ENCODE results near the gene ERN1. TPM values are rescaled to one million over a fixed set of nuclear protein-coding genes. Genes with fewer than 3 reads are reported as not detected.

ERN1 gene
- total RNA-seq, 4 donors from 2014 or later, result 9.7 to 27.5 (median 13.8) TPM

DNA sequence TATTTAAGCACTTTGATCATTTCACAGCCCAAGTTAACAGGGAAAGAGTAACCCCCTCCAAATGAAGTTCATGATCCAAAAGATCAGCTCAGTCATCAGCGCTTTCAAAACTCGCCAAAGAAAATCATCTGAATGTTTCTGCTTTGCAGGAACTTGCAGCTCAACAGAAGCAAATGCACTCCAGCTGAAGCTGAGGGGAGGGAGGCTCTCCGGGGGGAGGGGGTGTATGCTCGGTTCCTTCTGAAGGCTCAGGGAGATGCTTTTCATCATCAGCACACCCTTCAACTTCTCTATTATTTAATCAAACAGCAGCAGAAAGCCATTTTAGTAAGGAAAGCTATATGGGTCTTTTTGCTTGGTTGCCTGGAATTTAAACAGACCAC lies 24.4 kb upstream of the ERN1 start:
- intact Hi-C loops (cut with DNase I; ENCODE audit: low total_unique reads), result no loop called here
- peak overlapping the region; percentile 98 to 99 (median 98) for H3K27ac ChIP-seq

DNA sequence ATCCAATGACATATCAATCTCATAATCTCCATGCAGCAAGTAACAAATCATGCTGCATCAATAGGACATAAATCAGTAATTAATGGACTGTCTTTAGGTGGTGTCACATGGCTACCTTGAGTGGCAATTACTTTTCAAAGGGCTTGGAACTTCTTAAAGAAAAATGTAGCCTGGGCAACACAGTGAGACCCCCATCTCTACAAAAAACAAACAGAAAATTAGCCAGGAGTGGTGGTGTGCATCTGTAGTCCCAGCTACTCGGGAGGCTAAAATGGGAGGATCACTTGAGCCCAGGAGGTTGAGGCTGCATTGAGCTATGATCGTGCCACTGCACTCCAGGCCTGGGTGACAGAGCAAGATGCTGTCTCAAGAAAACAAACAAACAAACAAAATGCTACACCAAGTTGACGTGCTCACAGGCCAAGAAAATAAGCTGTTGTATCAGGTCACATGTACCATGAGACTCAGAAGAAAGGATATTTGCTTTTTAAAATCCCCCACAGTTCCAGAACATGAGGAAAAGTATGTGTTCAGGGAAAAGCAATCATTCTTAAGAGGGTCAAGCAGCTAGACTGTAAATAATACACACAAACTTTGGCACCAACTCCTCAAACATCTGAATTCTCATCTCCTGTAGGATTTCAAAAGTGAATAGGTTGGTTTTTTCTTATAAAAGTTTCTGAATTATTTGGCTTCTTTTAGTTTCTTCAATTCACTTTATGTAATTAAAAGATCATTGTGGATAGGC lies 23.8 kb upstream of the ERN1 start:
- in situ Hi-C loops (cut with MboI; ENCODE audit: low sequenced_read_pairs in 4 of 4) (no loop called here), intact Hi-C loops (cut with DNase I; ENCODE audit: low total_unique reads) (no loop called here)
- Histone ChIP-seq H3K27me3 (no peaks in the 10 kb centered on the region), H3K9me3 (no peaks in the 10 kb centered on the region), H3K4me1 (peaks cover 85 to 99% of the 10 kb centered on the region in 2 donors), H3K36me3 (no peaks in the 10 kb centered on the region), H3K27ac (peak overlapping the region; percentile 98 to 99 (median 98)), H3K4me3 (no peak overlapping the region)
- TF ChIP-seq, protein P1, sequence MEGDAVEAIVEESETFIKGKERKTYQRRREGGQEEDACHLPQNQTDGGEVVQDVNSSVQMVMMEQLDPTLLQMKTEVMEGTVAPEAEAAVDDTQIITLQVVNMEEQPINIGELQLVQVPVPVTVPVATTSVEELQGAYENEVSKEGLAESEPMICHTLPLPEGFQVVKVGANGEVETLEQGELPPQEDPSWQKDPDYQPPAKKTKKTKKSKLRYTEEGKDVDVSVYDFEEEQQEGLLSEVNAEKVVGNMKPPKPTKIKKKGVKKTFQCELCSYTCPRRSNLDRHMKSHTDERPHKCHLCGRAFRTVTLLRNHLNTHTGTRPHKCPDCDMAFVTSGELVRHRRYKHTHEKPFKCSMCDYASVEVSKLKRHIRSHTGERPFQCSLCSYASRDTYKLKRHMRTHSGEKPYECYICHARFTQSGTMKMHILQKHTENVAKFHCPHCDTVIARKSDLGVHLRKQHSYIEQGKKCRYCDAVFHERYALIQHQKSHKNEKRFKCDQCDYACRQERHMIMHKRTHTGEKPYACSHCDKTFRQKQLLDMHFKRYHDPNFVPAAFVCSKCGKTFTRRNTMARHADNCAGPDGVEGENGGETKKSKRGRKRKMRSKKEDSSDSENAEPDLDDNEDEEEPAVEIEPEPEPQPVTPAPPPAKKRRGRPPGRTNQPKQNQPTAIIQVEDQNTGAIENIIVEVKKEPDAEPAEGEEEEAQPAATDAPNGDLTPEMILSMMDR (IDR thresholded peaks at IDR 0.05 in 4 of 5, conservative IDR thresholded peaks at IDR 0.05 in 1 of 5), result no peak
- no peak for TF ChIP-seq POLR2A (IDR thresholded peaks at IDR 0.05)
- ATAC-seq (no peak), DNase-seq (no peak)

More for the DNA sequence above, 24.4 kb upstream of the ERN1 start:
- Histone ChIP-seq H3K4me3 (no peak overlapping the region), H3K36me3 (no peaks in the 10 kb centered on the region), H3K9me3 (no peaks in the 10 kb centered on the region), H3K27me3 (no peaks in the 10 kb centered on the region), H3K4me1 (peaks cover 91 to 99% of the 10 kb centered on the region in 2 donors)
- ATAC-seq, result no peak
- no peak for DNase-seq
- TF ChIP-seq, protein P1 (IDR thresholded peaks at IDR 0.05 in 4 of 5, conservative IDR thresholded peaks at IDR 0.05 in 1 of 5), result no peak
- TF ChIP-seq POLR2A (IDR thresholded peaks at IDR 0.05), result no peak
- in situ Hi-C loops (cut with MboI; ENCODE audit: low sequenced_read_pairs in 4 of 4), result no loop called here

DNA sequence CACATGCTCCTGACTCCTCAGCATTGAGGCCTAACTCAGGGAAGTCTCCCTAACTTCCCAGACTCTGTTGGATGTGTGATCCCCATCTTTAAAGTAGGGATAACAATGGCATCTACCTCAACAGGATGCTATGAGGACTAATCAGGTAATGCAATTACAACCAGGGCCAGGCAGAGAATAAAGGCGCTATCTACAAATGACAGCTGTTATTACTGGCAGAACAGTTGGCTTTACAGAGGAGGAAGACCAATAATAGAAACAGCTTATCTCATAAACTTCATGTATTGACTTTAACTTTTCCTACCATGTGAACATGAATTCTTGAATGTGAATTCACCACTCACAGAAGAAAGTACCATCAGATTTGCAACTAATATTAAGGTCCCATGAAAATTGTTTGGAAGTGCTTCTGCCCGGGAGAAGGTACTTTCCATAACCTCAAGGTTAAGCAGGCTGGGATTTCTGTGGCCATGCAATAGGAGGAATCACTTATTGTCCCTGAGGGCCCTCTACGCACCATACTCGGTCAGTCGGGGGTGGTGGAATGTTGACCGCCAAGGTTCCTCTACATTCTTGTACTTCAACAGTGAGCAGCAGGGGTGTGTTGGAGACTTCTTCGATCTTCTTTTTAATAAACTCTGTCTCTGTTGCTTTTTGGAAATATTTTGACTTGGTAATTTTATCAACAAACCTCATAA lies 22.6 kb upstream of the ERN1 start:
- DNase-seq, result no peak
- H3K4me3 ChIP-seq, result no peak overlapping the region
- H3K27ac ChIP-seq, result peak overlapping the region; percentile 98 to 99 (median 98)
- in situ Hi-C loops (cut with MboI; ENCODE audit: low sequenced_read_pairs in 4 of 4) (no loop called here), intact Hi-C loops (cut with DNase I; ENCODE audit: low total_unique reads) (no loop called here)
- no peaks in the 10 kb centered on the region for H3K36me3 ChIP-seq
- H3K27me3 ChIP-seq, result no peaks in the 10 kb centered on the region
- ATAC-seq, result no peak
- peaks cover 84 to 99% of the 10 kb centered on the region in 2 donors for H3K4me1 ChIP-seq
- TF ChIP-seq POLR2A (IDR thresholded peaks at IDR 0.05), result no peak
- TF ChIP-seq, protein P1 (IDR thresholded peaks at IDR 0.05 in 4 of 5, conservative IDR thresholded peaks at IDR 0.05 in 1 of 5), result no peak
- H3K9me3 ChIP-seq, result no peaks in the 10 kb centered on the region

DNA sequence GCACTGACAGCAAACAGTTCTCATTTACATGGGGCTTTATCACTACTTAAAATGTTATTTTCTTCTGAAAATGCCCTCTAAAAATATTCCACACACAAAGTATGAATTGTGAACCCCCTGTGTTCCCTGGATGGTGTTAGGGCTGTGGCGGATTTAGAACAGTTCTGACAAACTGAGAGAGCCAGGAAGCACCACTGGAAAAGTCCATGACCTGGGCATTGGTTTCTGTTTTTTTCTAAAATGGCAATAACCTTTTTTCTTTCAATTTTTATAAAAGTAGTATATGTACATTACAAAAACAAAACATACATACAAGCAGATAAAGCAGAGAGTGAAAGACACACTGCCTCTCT lies 21.0 kb upstream of the ERN1 start:
- H3K4me1 ChIP-seq, result peaks cover 81 to 94% of the 10 kb centered on the region in 2 donors
- H3K4me3 ChIP-seq, result no peak overlapping the region

More for the DNA sequence above, 21.0 kb upstream of the ERN1 start:
- TF ChIP-seq POLR2A (IDR thresholded peaks at IDR 0.05), result peak in 1 of 2 donors; percentile 31
- TF ChIP-seq, protein P1 (IDR thresholded peaks at IDR 0.05 in 4 of 5, conservative IDR thresholded peaks at IDR 0.05 in 1 of 5), result no peak
- Histone ChIP-seq H3K27me3 (no peaks in the 10 kb centered on the region), H3K9me3 (no peaks in the 10 kb centered on the region), H3K36me3 (no peaks in the 10 kb centered on the region), H3K27ac (peak overlapping the region; percentile 98 to 99 (median 98))
- ATAC-seq, result no peak
- in situ Hi-C loops (cut with MboI; ENCODE audit: low sequenced_read_pairs in 4 of 4), result no loop called here
- DNase-seq, result no peak
- intact Hi-C loops (cut with DNase I; ENCODE audit: low total_unique reads), result no loop called here

Data from gastrocnemius medialis (tissue), 4 donors.